SK-N-SH (cell line): ENCODE data around the gene CPT1C.

ENCODE experiments used
- EP300 ChIP-seq, 2 experiments: IDR thresholded peaks; 2 replicates each; pipeline versions ENCODE4 v1.4.0 to v1.6.1; 2012; ENCODE audit warnings: borderline replicate concordance in 1 of 2, low read depth in 1 of 2, low read length in 1 of 2
- EZH2phosphoT487 ChIP-seq: fragments of 200-600 bp; sonication (generic); IDR thresholded peaks from 2 replicates; pipeline ENCODE4 v1.6.1; 2017; ENCODE audit warnings: low read depth, mixed run types, mild to moderate bottlenecking, antibody characterized with exemption, moderate library complexity, borderline replicate concordance
- JUND ChIP-seq: IDR thresholded peaks from 2 replicates; pipeline ENCODE4 v1.4.0; 2012
- MXI1 ChIP-seq: IDR thresholded peaks from 2 replicates; pipeline ENCODE4 v1.6.1; 2012; ENCODE audit warnings: mild to moderate bottlenecking, low read depth, low read length, improper control_type of control experiment
- NFIC ChIP-seq: IDR thresholded peaks from 2 replicates; pipeline ENCODE4 v1.4.0; 2012; ENCODE audit warnings: borderline replicate concordance
- NRF1 ChIP-seq: IDR thresholded peaks from 2 replicates; pipeline ENCODE4 v1.6.1; 2012; ENCODE audit warnings: low read depth, mild to moderate bottlenecking, low read length
- RCOR1 ChIP-seq: fragments of 150-350 bp; IDR thresholded peaks from 2 replicates; pipeline ENCODE4 v1.6.1; 2017; ENCODE audit warnings: antibody characterized with exemption, low read length
- SIN3A ChIP-seq: IDR thresholded peaks from 2 replicates; pipeline ENCODE4 v1.6.1; 2012; ENCODE audit warnings: low read depth, mild to moderate bottlenecking, low read length, moderate library complexity, borderline replicate concordance
- SMC3 ChIP-seq: IDR thresholded peaks from 2 replicates; pipeline ENCODE4 v1.6.1; 2012; ENCODE audit warnings: low read depth, low read length, improper control_type of control experiment
- TAF1 ChIP-seq: IDR thresholded peaks from 2 replicates; pipeline ENCODE4 v1.6.1; 2012; ENCODE audit warnings: low read depth, mild to moderate bottlenecking, low read length, moderate library complexity, borderline replicate concordance
- TEAD4 ChIP-seq: IDR thresholded peaks from 2 replicates; pipeline ENCODE4 v1.4.0; 2012; ENCODE audit warnings: mild to moderate bottlenecking, borderline replicate concordance; ENCODE audit not compliant: insufficient read depth
- YY1 ChIP-seq: IDR thresholded peaks from 2 replicates; pipeline ENCODE4 v1.4.0; 2012; ENCODE audit warnings: low read depth, mild to moderate bottlenecking
- TF ChIP-seq, protein P1 (sequence below): fragments of 200-600 bp; sonication (generic); IDR thresholded peaks from 2 replicates; pipeline ENCODE4 v1.6.1; 2017; ENCODE audit warnings: antibody characterized with exemption, mild to moderate bottlenecking, moderate library complexity
- TF ChIP-seq, protein P2 (sequence below): fragments of 150-350 bp; IDR thresholded peaks from 2 replicates; pipeline ENCODE4 v1.6.1; 2017; ENCODE audit warnings: antibody characterized with exemption, low read length, low read depth, borderline replicate concordance

DNA sequence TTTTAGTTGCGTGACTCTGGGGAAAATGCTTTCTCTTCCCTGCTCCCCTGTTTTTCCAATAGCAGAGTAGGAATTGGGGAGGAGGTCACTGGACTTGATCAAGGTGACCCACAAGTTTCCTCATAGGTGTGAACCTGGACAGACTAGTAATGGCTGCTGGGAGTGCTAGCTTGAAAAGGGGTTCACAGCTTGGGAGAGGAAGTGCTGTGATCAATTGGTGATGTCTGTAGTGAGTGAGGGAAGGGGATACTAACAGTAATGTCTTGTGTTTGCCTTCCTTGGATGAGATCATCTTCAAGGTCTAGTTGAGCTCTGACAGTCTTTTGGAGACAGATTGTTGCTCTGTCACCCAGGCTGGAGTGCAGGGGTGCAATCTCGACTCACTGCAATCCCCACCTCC lies 23.4 kb upstream of the CPT1C start:
- TF ChIP-seq, protein P1, sequence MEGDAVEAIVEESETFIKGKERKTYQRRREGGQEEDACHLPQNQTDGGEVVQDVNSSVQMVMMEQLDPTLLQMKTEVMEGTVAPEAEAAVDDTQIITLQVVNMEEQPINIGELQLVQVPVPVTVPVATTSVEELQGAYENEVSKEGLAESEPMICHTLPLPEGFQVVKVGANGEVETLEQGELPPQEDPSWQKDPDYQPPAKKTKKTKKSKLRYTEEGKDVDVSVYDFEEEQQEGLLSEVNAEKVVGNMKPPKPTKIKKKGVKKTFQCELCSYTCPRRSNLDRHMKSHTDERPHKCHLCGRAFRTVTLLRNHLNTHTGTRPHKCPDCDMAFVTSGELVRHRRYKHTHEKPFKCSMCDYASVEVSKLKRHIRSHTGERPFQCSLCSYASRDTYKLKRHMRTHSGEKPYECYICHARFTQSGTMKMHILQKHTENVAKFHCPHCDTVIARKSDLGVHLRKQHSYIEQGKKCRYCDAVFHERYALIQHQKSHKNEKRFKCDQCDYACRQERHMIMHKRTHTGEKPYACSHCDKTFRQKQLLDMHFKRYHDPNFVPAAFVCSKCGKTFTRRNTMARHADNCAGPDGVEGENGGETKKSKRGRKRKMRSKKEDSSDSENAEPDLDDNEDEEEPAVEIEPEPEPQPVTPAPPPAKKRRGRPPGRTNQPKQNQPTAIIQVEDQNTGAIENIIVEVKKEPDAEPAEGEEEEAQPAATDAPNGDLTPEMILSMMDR: no peak
- no peak for TF ChIP-seq EP300 (IDR thresholded peaks at IDR 0.05; ENCODE audit: borderline replicate concordance in 1 of 2, low read depth in 1 of 2, low read length in 1 of 2)
- TF ChIP-seq RCOR1: no peak
- no peak for TF ChIP-seq TAF1
- no peak for TF ChIP-seq YY1
- no peak for TF ChIP-seq TEAD4
- no peak for TF ChIP-seq MXI1
- TF ChIP-seq, protein P2, sequence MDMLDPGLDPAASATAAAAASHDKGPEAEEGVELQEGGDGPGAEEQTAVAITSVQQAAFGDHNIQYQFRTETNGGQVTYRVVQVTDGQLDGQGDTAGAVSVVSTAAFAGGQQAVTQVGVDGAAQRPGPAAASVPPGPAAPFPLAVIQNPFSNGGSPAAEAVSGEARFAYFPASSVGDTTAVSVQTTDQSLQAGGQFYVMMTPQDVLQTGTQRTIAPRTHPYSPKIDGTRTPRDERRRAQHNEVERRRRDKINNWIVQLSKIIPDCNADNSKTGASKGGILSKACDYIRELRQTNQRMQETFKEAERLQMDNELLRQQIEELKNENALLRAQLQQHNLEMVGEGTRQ: no peak
- TF ChIP-seq NFIC: no peak
- TF ChIP-seq NRF1: no peak
- no peak for TF ChIP-seq SMC3
- TF ChIP-seq SIN3A: no peak
- no peak for TF ChIP-seq EZH2phosphoT487
- no peak for TF ChIP-seq JUND
